ENCODE data around the gene PEX3.

Gene PEX3

GRCh38 chr6:143539106-143539505 is 88.5 kb downstream of the PEX3 start:
- DNase-seq (ENCODE audit: low read depth), result no peak

- no peak for DNase-seq (ENCODE audit: low read depth)
Measured at GRCh38 chr6:143539734-143540133, 89.1 kb downstream of the PEX3 start.

GRCh38 chr6:143540192-143540591 is 89.6 kb downstream of the PEX3 start:
- no peak for DNase-seq (ENCODE audit: low read depth)

All from activated T-helper 1 cell treated with Interleukin-2 at 50 U/mL for 16 hours (primary cell).